HEK293 (cell line): ENCODE results near the gene DLEC1.
A peak's percentile ranks its signal among the peaks of the same experiment; 100 is the strongest.

Source experiments
- CTCF ChIA-PET: fragments of 350-600 bp; formaldehyde crosslinking; extraction: SDS; loops from one replicate; lab custom pipeline; 2021; ENCODE audit warnings: antibody characterized with exemption; lab: Yijun Ruan, JAX
- POLR2A ChIA-PET: fragments of 300-600 bp; formaldehyde crosslinking; extraction: SDS; loops from one replicate; lab custom pipeline; 2020; ENCODE audit warnings: antibody characterized with exemption, inconsistent platforms; lab: Yijun Ruan, JAX
- H3K27ac ChIP-seq: fragments of 200-500 bp; sonication (Bioruptor generic); 2 replicates; pipeline ENCODE4 v1.5.1; 2014; ENCODE audit warnings: low read depth, low read length, control low read depth, inconsistent platforms; ENCODE audit errors: extremely low read depth
- H3K36me3 ChIP-seq, 2 experiments: fragments of 200-500 bp in 1 of 2; sonication (Bioruptor generic) in 1 of 2; 1 replicate in 1 of 2; 2 replicates in 1 of 2; pipeline ENCODE4 v1.5.1; 2014 to 2017; ENCODE audit warnings: inconsistent platforms in 2 of 2, low read length in 2 of 2; ENCODE audit not compliant: control insufficient read depth in 2 of 2, insufficient read depth in 1 of 2
- H3K4me1 ChIP-seq: fragments of 200-500 bp; sonication (Bioruptor generic); 2 replicates; pipeline ENCODE4 v1.5.1; 2014; ENCODE audit warnings: mild to moderate bottlenecking, low read length, inconsistent platforms; ENCODE audit not compliant: control insufficient read depth, insufficient read depth
- H3K4me3 ChIP-seq: 2 replicates; pipeline ENCODE4 v1.5.1; 2011; ENCODE audit warnings: low read depth, mild to moderate bottlenecking, control low read depth, low read length, moderate library complexity
- H3K9me3 ChIP-seq: fragments of 200-500 bp; sonication (Bioruptor generic); 2 replicates; pipeline ENCODE4 v1.5.1; 2014; ENCODE audit warnings: low read depth, low read length, inconsistent platforms; ENCODE audit not compliant: control insufficient read depth, insufficient read depth
- AEBP2 ChIP-seq: fragments of 450-650 bp; formaldehyde crosslinking; IDR thresholded peaks from 2 replicates; pipeline ENCODE4 v1.5.1; 2016; ENCODE audit warnings: missing biosample characterization, missing genetic modification characterization, borderline replicate concordance
- HOXC10 ChIP-seq: sonication (generic); formaldehyde crosslinking; IDR thresholded peaks from 2 replicates; pipeline ENCODE4 v1.8.1; 2023; ENCODE audit warnings: mild to moderate bottlenecking, missing genetic modification reagents
- KLF10 ChIP-seq: fragments of 450-650 bp; IDR thresholded peaks from 2 replicates; pipeline ENCODE4 v1.5.1; 2018; ENCODE audit warnings: missing biosample characterization, mild to moderate bottlenecking, missing genetic modification characterization
- PRDM10 ChIP-seq: fragments of 450-650 bp; formaldehyde crosslinking; IDR thresholded peaks from 2 replicates; pipeline ENCODE4 v1.5.1; 2016; ENCODE audit warnings: missing biosample characterization, missing genetic modification characterization
- PRDM6 ChIP-seq: fragments of 450-650 bp; formaldehyde crosslinking; IDR thresholded peaks from 2 replicates; pipeline ENCODE4 v1.5.1; 2017; ENCODE audit warnings: missing biosample characterization, missing genetic modification characterization
- ZFHX2 ChIP-seq: fragments of 450-650 bp; formaldehyde crosslinking; conservative IDR thresholded peaks from 2 replicates; pipeline ENCODE4 v1.5.1; 2016; ENCODE audit warnings: missing biosample characterization, missing genetic modification characterization
- ZNF211 ChIP-seq: fragments of 450-650 bp; formaldehyde crosslinking; IDR thresholded peaks from 2 replicates; pipeline ENCODE4 v1.5.1; 2016; ENCODE audit warnings: low read depth, missing biosample characterization, missing genetic modification characterization
- ZNF292 ChIP-seq: fragments of 450-650 bp; formaldehyde crosslinking; IDR thresholded peaks from 2 replicates; pipeline ENCODE4 v1.5.1; 2016; ENCODE audit warnings: low read depth, missing biosample characterization, missing genetic modification characterization, borderline replicate concordance
- ZNF354C ChIP-seq: fragments of 450-650 bp; formaldehyde crosslinking; IDR thresholded peaks from 2 replicates; pipeline ENCODE4 v1.5.1; 2016; ENCODE audit warnings: missing biosample characterization, missing genetic modification characterization, low read depth, borderline replicate concordance
- ZNF544 ChIP-seq: fragments of 450-650 bp; formaldehyde crosslinking; IDR thresholded peaks from 2 replicates; pipeline ENCODE4 v1.5.0; 2017; ENCODE audit warnings: missing biosample characterization, missing genetic modification characterization
- ZNF658 ChIP-seq: fragments of 450-650 bp; formaldehyde crosslinking; IDR thresholded peaks from 2 replicates; pipeline ENCODE4; 2016; ENCODE audit warnings: missing biosample characterization, missing genetic modification characterization

DLEC1 gene

GRCh38 chr3:38165722-38166387, 126.8 kb downstream of the DLEC1 start (continued):
- TF ChIP-seq ZNF211 (tag by site-specific recombination): no peak
- TF ChIP-seq, all 188 proteins: peak for 16

- TF ChIP-seq PRDM10 (peak; percentile 38), AEBP2 (no peak)
- no peak overlapping the region for H3K4me3 ChIP-seq
- H3K36me3 ChIP-seq: no peaks in the 10 kb centered on the region
- POLR2A ChIA-PET: interaction anchor here (1.4 kb wide), 1 partner anchor 31 kb away, joined by 7 read pairs; the partner anchor contains the start of gene ACAA1
- H3K27ac ChIP-seq: no peak overlapping the region
- no peaks in the 10 kb centered on the region for H3K4me1 ChIP-seq
- no peaks in the 10 kb centered on the region for H3K9me3 ChIP-seq
- CTCF ChIA-PET: no interaction called here
These were observed 128.6 kb downstream of the DLEC1 start for GRCh38 chr3:38167591-38167990.

GRCh38 chr3:38168151-38169026, 129.4 kb downstream of the DLEC1 start:
- Histone ChIP-seq H3K4me1 (no peaks in the 10 kb centered on the region), H3K4me3 (no peak overlapping the region), H3K9me3 (no peaks in the 10 kb centered on the region), H3K27ac (no peak overlapping the region)
- POLR2A ChIA-PET: interaction anchor here (1.4 kb wide), 1 partner anchor 32 kb away, joined by 7 read pairs; the partner anchor contains the start of gene ACAA1
- CTCF ChIA-PET: no interaction called here
- TF ChIP-seq ZNF658 (tag by site-specific recombination) (no peak), PRDM6 (tag by site-specific recombination) (peak; percentile 44; the same call in 1 of the 2 replicates)
- TF ChIP-seq, all 188 proteins: peak for 1
- no peaks in the 10 kb centered on the region for H3K36me3 ChIP-seq

GRCh38 chr3:38169027-38169317, 130.0 kb downstream of the DLEC1 start:
- H3K27ac ChIP-seq: no peak overlapping the region
- no peak overlapping the region for H3K4me3 ChIP-seq
- TF ChIP-seq HOXC10 (CRISPR knock-in tag) (no peak), ZNF211 (tag by site-specific recombination) (no peak), KLF10 (tag by site-specific recombination) (no peak), ZNF292 (no peak), ZFHX2 (tag by site-specific recombination) (no peak), ZNF354C (tag by site-specific recombination) (no peak), ZNF544 (tag by site-specific recombination) (no peak)
- TF ChIP-seq, all 188 proteins: peak for 0
- no peaks in the 10 kb centered on the region for H3K36me3 ChIP-seq
- H3K4me1 ChIP-seq: no peaks in the 10 kb centered on the region
- POLR2A ChIA-PET: no interaction called here
- CTCF ChIA-PET: no interaction called here
- no peaks in the 10 kb centered on the region for H3K9me3 ChIP-seq
